ENCODE measurements around the gene CRADD.

GRCh38 chr12:93818488-93819049, 141.4 kb downstream of the CRADD start:
- TF ChIP-seq FOXK2 (IDR thresholded peaks at IDR 0.05): no peak
- no peak for TF ChIP-seq CEBPB (IDR thresholded peaks at IDR 0.05; ENCODE audit: borderline replicate concordance in 1 of 2, low read depth in 2 of 2, low read length in 2 of 2)
- no peak for TF ChIP-seq NFXL1 (IDR thresholded peaks at IDR 0.05; ENCODE audit: borderline replicate concordance)
- TF ChIP-seq CHD2 (IDR thresholded peaks at IDR 0.05; ENCODE audit: borderline replicate concordance, low read depth, low read length): no peak
- no peak for TF ChIP-seq GABPA (IDR thresholded peaks at IDR 0.05; ENCODE audit: low read depth)
- no peak for TF ChIP-seq BCL11A (IDR thresholded peaks at IDR 0.05; ENCODE audit: low read depth, low read length)
- no peak for TF ChIP-seq MXI1 (IDR thresholded peaks at IDR 0.05; ENCODE audit: low read depth, low read length)
- no peak for TF ChIP-seq ZZZ3 (IDR thresholded peaks at IDR 0.05; ENCODE audit: control insufficient read depth, insufficient read length, low read depth)
- no peak for TF ChIP-seq CTCF (IDR thresholded peaks at IDR 0.05 in 2 of 3, conservative IDR thresholded peaks at IDR 0.05 in 1 of 3; ENCODE audit: control insufficient read depth in 2 of 3, extremely low read depth in 1 of 3, insufficient read depth in 1 of 3, low read depth in 3 of 3, low read length in 3 of 3)
- TF ChIP-seq CHD4 (IDR thresholded peaks at IDR 0.05): no peak
- TF ChIP-seq NFIC (IDR thresholded peaks at IDR 0.05; ENCODE audit: low read depth, low read length): no peak
- no peak for TF ChIP-seq SP1 (IDR thresholded peaks at IDR 0.05; ENCODE audit: low read depth, low read length)
- TF ChIP-seq MLLT1 (IDR thresholded peaks at IDR 0.05): no peak
- TF ChIP-seq CREM (IDR thresholded peaks at IDR 0.05; ENCODE audit: low read depth): no peak

Data from GM12878 (cell line).